ENCODE measurements around the gene ZNF688. TPM values are rescaled to one million over a fixed set of nuclear protein-coding genes. Genes with fewer than 3 reads are reported as not detected.
A peak's percentile ranks its signal among the peaks of the same experiment; 100 is the strongest.
"Not testable (repeated sequence)": the region's sequence is repeated elsewhere in the genome, so short reads cannot be mapped to it uniquely, and the experiment has no call there.

Gene ZNF688
- total RNA-seq, 1 experiment from 2014 or later, result 30.5 TPM

DNA sequence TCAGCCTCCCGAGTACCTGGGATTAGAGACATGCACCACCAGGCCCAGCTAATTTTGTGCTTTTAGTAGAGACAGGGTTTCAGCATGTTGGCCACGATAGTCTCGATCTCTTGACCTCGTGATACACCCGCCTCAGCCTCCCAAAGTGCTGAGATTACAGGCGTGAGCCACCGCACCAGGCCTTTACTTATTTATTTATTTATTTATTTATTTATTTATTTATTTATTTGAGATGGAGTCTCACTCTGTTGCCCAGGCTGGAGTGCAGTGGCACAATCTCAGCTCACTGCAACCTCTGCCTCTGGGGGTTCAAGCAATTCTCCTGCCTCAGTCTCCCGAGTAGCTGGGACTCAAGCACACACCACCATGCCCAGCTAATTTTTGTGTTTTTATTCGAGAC lies 19.4 kb upstream of the ZNF688 start:
- in situ Hi-C loops (cut with HindIII; ENCODE audit: low pct_unique_long_range_greater_than_20kb, low sequenced_read_pairs); DNase-seq (ENCODE audit: low read depth): not testable (repeated sequence)

DNA sequence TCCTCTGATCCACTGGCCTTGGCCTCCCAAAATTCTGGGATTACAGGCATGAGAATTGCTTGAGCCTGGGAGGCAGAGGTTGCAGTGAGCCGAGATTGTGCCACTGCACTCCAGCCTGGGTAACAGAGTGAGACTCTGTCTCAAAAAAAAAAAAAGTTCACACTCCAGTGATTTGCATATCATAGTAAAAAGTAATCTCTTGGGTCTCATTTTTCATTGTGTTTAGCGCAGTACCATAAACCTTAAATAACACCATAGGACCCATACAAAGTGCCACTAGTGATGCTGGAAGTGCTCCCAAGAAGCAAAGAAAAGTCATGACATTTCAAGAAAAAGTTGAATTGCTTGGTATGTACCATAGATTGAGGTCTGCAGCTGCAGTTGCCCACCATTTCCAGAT lies 18.1 kb upstream of the ZNF688 start:
- in situ Hi-C loops (cut with HindIII; ENCODE audit: low pct_unique_long_range_greater_than_20kb, low sequenced_read_pairs); DNase-seq (ENCODE audit: low read depth): not testable (repeated sequence)

DNA sequence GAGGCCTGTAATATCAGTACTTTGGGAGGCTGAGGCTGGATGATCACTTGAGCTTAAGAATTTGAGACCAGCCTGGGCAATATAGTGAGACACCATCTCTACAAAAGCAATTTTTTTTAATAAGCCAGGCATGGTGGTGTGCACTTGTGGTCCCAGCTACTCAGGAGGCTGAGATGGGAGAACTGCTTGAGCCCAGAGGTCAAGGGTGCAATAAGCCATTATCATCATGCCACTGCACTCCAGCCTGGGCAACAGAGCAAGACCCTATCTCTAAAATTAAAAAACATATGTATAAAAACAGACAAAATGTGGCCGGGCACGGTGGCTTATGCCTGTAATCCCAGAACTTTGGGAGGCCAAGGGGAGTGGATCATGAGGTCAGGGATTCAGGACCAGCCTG lies 17.1 kb upstream of the ZNF688 start:
- no peak for DNase-seq (ENCODE audit: low read depth)

DNA sequence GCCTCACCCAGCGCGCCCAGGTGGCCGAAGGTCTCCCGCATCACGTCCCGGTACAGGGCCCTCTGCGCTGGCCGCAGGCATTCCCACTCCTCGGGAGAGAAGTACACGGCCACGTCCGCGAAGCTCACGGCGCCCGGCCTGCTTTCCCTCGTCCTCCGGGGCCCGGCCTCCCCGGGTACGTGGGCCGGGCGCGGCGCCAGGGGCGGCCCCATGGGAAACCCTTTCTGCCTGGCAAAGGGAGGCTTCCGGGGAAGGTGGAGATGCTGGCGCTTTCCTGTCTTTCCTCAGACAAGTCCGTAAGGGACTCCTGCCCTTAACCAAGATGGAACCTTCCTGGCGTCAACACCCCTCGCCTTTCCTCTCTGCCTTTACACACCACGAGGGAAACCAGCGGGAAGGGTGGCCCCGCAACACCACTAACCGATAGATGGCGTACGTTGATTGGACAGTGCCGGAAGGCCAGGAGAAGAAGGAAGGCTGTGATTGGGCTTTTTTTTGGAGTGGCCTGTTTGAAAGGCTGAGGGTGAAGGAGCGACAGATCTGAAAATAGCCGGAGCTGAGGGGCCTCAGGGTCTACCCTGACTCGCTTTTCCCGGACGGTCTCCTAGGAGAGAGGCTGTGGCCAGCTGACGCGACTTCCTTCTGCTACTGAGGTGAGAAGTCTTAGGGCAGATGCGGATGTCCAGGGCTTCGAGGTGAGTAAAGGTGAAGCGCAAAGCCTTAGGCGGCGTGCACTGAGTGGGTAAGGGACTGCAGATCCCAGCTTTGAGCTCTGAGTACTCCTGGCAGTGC lies 14.1 kb upstream of the ZNF688 start, which contains the start of gene ZNF785:
Gene ZNF785, minus strand, starts transcription at position 298 of the 792 bp plus-strand sequence. Its CDS starts 86 bp downstream, at position 212.
- in situ Hi-C loops (cut with HindIII; ENCODE audit: low pct_unique_long_range_greater_than_20kb, low sequenced_read_pairs), result no loop called here
- peak; percentile 96 for DNase-seq (ENCODE audit: low read depth)

More for the DNA sequence above, 17.1 kb upstream of the ZNF688 start:
- in situ Hi-C loops (cut with HindIII; ENCODE audit: low pct_unique_long_range_greater_than_20kb, low sequenced_read_pairs), result no loop called here

DNA sequence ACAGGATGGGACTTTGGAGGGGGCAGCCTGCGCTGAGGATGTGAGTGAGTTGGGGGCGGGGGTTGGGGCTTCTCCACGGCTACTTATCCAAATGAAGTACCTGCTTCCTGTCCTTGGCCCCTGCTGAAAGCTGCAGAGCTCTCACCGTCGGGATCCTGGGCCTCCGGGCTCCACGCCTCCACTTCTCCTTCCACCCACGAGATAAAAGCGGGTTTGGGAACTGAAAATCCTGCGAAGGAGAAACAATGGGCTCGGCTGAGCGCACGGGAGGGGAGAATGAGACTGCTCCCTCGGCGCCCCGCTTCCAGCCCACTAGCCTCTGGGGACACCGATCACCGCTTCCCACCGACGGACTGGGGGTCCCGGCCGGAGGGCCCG lies 13.5 kb upstream of the ZNF688 start:
- in situ Hi-C loops (cut with HindIII; ENCODE audit: low pct_unique_long_range_greater_than_20kb, low sequenced_read_pairs), result no loop called here
- no peak for DNase-seq (ENCODE audit: low read depth)

DNA sequence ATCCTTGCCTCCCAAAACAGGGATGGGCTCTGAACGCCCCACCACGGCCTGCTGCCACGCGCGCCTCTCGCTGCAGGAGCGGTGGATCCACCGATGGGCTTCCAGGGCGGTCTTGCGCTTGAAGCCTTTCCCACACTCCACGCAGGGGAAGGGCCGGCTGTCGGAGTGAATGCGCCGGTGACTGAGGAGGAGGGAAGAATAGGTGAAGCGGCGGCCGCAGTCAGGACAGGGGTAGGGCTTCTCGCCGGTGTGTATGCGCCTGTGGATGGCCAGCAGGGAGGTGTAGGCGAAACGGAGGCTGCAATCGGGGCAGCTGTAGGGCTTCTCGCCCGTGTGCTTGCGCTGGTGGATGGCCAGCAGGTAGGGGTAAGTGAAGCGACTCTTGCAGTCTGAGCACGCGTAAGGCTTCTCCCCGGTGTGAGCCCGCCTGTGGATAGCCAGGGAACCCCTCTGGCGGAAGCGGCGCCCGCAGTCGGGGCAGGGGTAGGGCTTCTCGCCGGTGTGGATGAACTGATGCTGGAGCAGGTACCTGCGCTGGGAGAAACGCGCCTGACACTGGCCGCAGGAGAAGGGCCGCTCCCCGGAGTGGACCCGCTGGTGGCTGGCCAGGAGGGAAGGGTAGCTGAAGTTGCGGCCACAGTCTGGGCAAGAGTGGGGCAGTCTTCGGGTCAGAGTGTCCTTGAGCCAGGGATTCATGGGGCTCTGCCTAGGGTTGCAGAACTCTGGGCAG lies 11.3 kb upstream of the ZNF688 start:
- DNase-seq (ENCODE audit: low read depth), result no peak
- in situ Hi-C loops (cut with HindIII; ENCODE audit: low pct_unique_long_range_greater_than_20kb, low sequenced_read_pairs), result no loop called here

DNA sequence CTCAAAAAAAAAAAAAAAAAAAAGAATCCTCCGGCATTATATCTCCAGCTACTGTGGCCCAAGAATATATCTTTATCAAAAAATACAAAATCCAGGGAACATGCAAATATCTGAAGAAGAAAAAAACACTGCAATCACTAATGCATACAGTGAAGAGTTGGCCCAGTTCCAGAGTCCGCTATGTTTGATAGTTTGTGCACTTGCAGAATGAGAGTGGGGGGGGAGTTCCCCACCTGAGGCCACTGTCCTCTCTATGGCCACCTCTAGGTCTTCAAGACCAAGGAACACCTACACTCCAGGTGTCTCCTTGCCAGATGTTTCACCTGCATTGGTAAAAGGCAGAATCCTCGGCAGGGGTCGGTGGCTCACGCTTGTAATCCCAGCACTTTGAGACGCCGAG lies 9.9 kb upstream of the ZNF688 start:
- in situ Hi-C loops (cut with HindIII; ENCODE audit: low pct_unique_long_range_greater_than_20kb, low sequenced_read_pairs), result no loop called here
- DNase-seq (ENCODE audit: low read depth), result no peak

DNA sequence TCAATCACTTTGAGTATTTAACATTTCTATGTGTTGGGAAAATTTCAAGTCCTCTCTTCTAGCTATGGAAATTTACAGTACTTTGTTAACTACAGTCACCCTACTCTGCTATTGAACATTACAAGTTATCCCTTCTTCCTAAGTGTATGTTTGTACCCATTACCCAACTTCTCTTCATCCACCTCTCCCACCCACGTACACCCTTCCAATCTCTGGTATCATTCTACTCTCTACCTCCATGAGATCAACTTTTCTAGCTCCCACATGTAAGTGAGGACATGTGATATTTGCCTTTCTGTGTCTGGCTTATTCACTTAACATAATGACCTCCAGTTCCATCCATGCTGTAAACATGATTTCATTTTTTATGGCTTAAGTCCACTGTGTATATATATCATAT lies 3.2 kb upstream of the ZNF688 start:
- no peak for DNase-seq (ENCODE audit: low read depth)
- in situ Hi-C loops (cut with HindIII; ENCODE audit: low pct_unique_long_range_greater_than_20kb, low sequenced_read_pairs), result no loop called here

DNA sequence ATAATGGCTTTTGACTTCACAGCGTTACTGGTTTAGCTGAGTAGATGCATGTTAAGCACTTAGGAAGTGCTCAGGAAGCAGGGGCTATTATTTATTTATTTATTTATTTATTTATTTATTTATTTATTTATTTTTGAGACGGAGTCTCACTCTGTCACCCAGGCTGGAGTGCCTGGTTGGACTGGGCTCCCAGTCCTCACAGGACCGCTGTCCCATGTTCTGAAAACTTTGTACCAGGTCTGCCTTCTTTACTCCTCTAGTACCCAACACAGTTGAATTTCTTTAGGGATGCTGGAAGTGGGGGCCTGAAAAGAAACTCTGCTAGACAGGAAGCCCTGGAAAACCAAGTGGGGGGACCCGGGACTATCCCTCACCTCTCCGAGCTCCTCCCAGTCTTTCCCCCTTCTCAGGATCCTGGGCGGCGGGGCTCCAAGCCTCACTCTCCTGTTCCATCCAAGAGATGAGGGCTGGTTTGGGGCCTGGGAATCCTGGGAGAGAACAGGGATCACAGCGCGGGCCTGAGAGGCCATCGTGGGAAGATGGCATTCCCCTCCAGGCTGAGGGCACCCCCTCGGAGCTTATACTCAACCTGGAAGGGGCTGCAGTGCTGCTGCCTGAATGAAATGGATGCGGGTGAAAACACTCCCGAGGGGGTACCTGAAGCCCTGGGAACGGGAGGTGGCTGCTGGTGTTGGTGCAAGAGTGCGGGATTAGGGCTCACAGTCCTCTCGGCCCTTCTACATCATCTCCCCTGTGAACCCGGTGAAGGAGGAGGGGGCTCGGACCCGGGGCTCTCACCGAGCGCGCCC lies 674 bp downstream of the ZNF688 start:
- in situ Hi-C loops (cut with HindIII; ENCODE audit: low pct_unique_long_range_greater_than_20kb, low sequenced_read_pairs), result no loop called here
- no peak for DNase-seq (ENCODE audit: low read depth)

DNA sequence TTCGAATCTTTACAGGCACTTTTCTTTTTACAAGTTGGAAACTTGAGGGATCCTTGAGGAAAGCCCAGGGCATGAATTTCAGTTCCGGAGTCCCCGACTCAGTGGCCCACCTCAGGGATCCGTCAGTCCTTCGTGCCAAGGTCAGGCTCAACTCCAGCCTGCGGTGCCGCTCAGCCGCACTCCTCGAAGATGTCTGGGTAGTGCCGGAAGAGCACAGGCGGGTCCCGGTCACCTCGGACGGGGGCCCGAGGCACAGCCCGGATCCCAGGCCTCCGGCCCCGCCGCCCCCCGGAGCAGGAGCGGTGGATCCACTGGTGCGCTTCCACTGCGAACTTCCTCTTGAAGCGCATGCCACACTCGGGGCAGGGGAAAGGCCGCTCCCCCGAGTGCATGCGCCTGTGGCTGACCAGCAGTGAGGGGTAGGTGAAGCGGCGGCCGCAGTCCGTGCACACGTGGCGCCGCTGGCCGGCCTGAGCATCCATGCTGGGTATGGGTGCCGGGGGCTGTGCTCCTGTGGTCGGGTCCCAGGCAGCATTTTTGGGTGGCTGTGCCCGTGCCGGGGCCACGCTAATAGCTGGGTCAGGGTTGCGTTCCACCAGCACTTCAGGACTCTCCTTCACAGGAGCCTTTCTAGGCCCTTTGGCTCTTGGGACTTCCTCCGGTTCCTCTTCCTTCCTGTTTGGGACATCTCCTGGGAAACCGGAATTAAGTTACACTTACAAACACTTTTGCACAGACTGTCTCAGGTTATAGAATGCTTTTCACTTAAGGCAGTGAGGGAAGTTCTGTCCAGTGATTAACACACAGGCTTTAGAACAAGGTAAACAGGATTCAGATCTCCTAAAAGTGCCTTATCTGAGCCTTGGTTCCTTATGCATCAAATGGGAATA lies 1.5 kb downstream of the ZNF688 start:
- in situ Hi-C loops (cut with HindIII; ENCODE audit: low pct_unique_long_range_greater_than_20kb, low sequenced_read_pairs), result no loop called here
- no peak for DNase-seq (ENCODE audit: low read depth)

DNA sequence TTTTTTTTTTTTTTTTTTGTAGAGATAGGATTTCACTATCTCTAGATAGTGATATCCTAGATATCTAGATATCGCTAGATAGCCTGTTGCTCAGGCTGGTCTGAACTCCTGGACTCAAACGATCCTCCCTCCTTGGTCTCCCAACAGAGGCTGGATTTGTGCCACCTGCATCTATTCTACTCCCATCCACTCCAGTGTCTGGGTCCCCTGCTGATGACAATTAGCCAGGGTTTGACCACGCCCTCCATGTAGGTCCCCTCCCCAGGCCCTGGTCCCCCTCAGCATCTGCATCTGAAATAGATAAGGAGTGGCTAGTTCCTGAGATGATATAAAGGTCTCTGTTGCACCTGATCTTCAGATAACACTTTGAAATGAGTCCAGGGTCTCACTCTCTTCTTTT lies 2.2 kb downstream of the ZNF688 start:
- no peak for DNase-seq (ENCODE audit: low read depth)
- in situ Hi-C loops (cut with HindIII; ENCODE audit: low pct_unique_long_range_greater_than_20kb, low sequenced_read_pairs), result no loop called here

DNA sequence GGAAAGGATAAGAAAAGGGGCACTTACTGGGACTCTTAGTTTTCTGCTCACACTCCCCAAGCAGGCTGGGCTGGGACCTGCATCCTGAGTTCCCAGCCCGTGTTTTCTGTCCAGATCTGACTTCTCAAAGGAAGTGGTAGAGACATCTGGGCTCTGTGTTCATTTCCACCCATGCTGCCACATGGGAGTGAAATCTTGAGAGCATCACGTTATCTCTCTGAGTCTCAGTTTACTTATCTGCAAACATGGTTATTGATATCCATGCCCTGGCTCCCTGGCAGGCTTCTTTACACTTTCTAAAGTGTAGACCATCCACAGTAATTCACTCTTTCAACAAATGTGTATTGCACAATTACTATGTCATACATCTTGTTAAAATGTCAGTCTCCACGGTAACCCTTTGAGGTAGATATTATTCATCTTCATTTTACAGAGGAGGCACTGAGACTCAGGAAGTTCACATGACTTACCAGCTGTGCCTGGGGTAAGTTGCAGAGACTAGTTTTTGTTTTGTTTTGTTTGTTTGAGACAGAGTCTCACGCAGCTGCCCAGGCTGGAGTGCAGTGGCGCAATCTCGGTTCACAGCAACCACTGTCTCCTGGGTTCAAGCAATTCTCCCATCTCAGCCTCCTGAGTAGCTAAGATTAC lies 3.4 kb downstream of the ZNF688 start:
- in situ Hi-C loops (cut with HindIII; ENCODE audit: low pct_unique_long_range_greater_than_20kb, low sequenced_read_pairs), result no loop called here
- DNase-seq (ENCODE audit: low read depth), result peak; percentile 39

DNA sequence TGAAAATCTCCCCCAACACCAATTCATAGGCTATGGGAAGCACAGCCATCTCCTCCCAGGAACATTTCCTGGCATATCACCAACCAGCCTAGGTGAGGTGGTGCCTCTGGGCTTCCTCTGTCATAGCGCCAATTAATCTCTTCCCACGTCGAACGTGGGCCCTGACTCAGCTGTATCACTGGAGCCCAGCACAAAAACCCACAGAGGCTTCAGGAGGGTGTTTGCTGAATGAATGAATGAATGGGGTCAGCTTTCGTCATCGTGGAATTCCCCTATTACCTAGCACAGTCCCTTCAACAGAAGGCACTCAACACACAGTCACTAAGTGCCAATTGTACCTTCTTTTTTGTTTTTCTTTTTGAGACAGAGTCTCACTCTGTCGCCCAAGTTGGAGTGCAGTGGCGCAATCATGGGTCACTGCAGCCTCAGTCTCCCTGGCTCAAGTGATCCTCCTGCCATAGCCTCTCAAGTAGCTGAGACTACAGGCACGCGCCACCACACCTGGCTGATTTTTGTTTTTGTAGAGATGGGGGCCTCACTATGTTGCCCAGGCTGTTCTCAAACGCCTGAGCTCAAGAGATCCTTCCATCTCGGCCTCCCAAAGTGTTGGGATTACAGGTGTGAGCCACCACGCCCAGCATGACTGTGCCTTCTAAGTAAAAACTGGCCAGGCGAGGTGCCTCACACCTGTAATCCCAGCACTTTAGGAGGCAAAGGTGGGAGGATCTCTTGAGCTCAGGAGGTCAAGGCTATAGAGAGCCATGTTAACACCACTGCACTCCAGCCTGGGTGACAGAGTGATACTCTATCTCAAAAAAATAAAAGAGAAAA lies 4.1 kb downstream of the ZNF688 start:
- peak; percentile 65 for DNase-seq (ENCODE audit: low read depth)
- in situ Hi-C loops (cut with HindIII; ENCODE audit: low pct_unique_long_range_greater_than_20kb, low sequenced_read_pairs), result no loop called here

DNA sequence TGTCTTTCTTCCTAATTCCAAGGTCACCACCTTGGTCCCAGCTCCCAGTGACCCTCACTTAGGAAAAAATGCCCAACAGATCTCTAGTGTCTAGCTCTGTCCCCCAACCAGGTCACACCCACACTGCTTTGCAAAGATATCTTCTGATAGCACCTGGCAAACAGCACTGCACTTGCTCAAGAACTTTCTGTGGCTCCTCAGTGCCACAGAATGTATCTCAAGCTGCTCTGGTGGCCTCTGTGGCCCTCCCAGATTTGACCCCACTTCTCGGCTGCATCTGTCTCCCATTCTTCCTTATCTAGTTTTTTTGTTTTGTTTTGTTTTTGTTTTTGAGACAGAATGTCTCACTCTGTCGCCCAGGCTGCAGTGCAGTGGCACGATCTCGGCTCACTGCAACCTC lies 5.0 kb downstream of the ZNF688 start:
- DNase-seq (ENCODE audit: low read depth), result no peak
- in situ Hi-C loops (cut with HindIII; ENCODE audit: low pct_unique_long_range_greater_than_20kb, low sequenced_read_pairs), result no loop called here

DNA sequence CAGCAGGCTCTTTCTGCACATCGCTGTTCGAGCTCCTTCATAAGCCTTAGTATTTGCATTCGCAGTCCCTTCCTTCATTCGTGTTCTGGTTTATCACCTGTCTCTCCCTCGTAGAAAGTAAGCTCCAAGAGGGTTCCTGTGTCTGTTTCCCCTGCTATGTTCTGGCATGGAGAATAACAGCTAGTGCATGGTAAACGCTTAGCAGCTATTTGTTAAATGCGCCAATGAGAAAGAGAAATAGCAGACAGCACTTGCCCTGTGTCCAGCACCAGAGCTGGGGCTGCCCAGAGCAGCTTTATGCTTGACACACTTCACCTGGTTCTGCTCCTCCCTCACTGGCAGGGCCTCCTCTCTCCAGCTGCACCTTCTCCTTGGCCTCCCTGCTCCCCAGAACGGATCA lies 5.5 kb downstream of the ZNF688 start:
- in situ Hi-C loops (cut with HindIII; ENCODE audit: low pct_unique_long_range_greater_than_20kb, low sequenced_read_pairs), result no loop called here
- DNase-seq (ENCODE audit: low read depth), result no peak

DNA sequence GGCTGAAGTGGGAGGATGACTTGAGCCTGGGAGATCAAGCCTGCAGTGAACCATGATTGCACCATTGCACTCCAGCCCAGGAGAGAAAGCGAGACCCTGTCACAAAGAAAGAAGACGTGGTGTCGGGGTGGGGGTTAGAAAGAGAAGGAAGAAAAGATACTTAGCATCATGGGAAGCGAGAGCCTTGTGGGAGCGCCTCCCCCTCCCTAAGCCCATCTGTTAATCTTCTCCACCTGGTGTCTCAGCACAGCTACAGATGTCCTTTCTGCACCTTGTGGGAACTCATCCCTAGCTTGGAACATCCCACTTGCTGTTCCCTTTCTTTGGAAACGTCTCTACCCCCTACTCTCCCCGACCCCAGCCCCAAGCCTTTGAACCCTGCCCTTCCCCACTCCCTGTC lies 6.0 kb downstream of the ZNF688 start:
- in situ Hi-C loops (cut with HindIII; ENCODE audit: low pct_unique_long_range_greater_than_20kb, low sequenced_read_pairs), result no loop called here
- no peak for DNase-seq (ENCODE audit: low read depth)

DNA sequence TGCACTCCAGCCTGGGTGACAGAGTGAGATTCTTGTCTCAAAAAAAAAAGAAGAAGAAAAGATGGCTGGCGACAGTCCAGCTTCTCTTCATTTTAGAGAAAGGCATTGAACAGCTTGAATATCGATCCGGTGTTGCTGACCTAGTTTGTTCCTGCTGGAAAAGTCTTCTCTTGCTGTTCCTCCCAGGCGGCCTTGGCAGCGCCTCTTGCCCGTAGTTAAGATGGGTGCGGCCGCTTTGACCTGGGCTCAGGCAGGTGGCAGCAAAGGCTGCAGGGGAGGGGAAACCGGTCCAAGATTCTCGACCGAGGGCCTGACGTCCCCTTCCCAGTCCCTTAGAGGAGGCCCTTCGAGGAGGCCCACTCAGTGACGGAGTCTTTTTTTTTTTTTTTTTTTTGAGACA lies 9.5 kb downstream of the ZNF688 start:
- no peak for DNase-seq (ENCODE audit: low read depth)
- in situ Hi-C loops (cut with HindIII; ENCODE audit: low pct_unique_long_range_greater_than_20kb, low sequenced_read_pairs), result no loop called here
